Upper lobe of right lung (tissue), 1 donor: ENCODE results near the gene RPS29. TPM values are rescaled to one million over a fixed set of nuclear protein-coding genes. Genes with fewer than 3 reads are reported as not detected.

ENCODE experiments used
- ATAC-seq: fragments of 200-7000 bp; cut with Tn5 transposase; one replicate; pipeline ENCODE4 v1.9.1; 2020; ENCODE audit warnings: mild to moderate bottlenecking, moderate library complexity
- DNase-seq: peaks from one replicate; pipeline ENCODE4 v3.0.0-alpha.2; 2020
- H3K27ac ChIP-seq: fragments of 200-600 bp; one replicate; pipeline ENCODE4 v1.8.0; 2022
- H3K27me3 ChIP-seq: fragments of 200-600 bp; one replicate; pipeline ENCODE4 v1.8.0; 2022; ENCODE audit warnings: mild to moderate bottlenecking
- H3K36me3 ChIP-seq: fragments of 200-600 bp; one replicate; pipeline ENCODE4 v1.8.0; 2022
- H3K4me1 ChIP-seq: fragments of 200-600 bp; one replicate; pipeline ENCODE4 v1.8.0; 2022
- H3K4me3 ChIP-seq: fragments of 200-600 bp; one replicate; pipeline ENCODE4 v1.8.0; 2022; ENCODE audit warnings: mild to moderate bottlenecking
- H3K9me3 ChIP-seq: fragments of 200-600 bp; one replicate; pipeline ENCODE4 v1.8.0; 2022
- CTCF ChIP-seq: fragments of 200-600 bp; IDR thresholded peaks from one replicate; pipeline ENCODE4 v1.8.0; 2022; ENCODE audit warnings: antibody characterized with exemption
- intact Hi-C: fragments of 100-400 bp; cut with DNase I; formaldehyde crosslinking; loops from one replicate; pipeline ENCODE4 v1.11.0; 2022
- total RNA-seq: library from RNA; stranded (reverse); fragmentation: NEBNext Ultra II Directional; extraction: Animal tissue kit (Norgen Biotek cat#: 25700); gene quantifications from one replicate; pipeline ENCODE4 v1.2.1, GENCODE V29; 2021
- donor health status: DM: no; HTN: yes; CAD: no; lungs with severe emphysema.

The RPS29 gene
- total RNA-seq, 1 donor from 2014 or later, result 1,185 TPM

GRCh38 chr14:49582113-49582977 is 3.8 kb downstream of the RPS29 start:
- Histone ChIP-seq H3K27ac (no peak overlapping the region), H3K4me1 (peaks cover 28% of the 10 kb centered on the region), H3K36me3 (peaks cover 36% of the 10 kb centered on the region), H3K9me3 (no peaks in the 10 kb centered on the region), H3K27me3 (no peaks in the 10 kb centered on the region), H3K4me3 (no peak overlapping the region)
- ATAC-seq (no peak), DNase-seq (no peak)
- no peak for TF ChIP-seq CTCF
- intact Hi-C loops, result no loop called here

GRCh38 chr14:49581209-49582112 is 4.7 kb downstream of the RPS29 start:
- Histone ChIP-seq H3K27ac (no peak overlapping the region), H3K4me3 (no peak overlapping the region), H3K36me3 (peaks cover 45% of the 10 kb centered on the region), H3K27me3 (no peaks in the 10 kb centered on the region), H3K9me3 (no peaks in the 10 kb centered on the region), H3K4me1 (peaks cover 28% of the 10 kb centered on the region)
- DNase-seq (no peak), ATAC-seq (no peak)
- intact Hi-C loops, result no loop called here
- no peak for TF ChIP-seq CTCF

GRCh38 chr14:49579841-49580240 is 6.3 kb downstream of the RPS29 start:
- H3K27ac ChIP-seq, result no peak overlapping the region
- H3K36me3 ChIP-seq, result peaks cover 51% of the 10 kb centered on the region
- ATAC-seq, result no peak
- no peak for DNase-seq
- H3K4me3 ChIP-seq, result no peak overlapping the region
- H3K4me1 ChIP-seq, result peaks cover 22% of the 10 kb centered on the region
- no peaks in the 10 kb centered on the region for H3K9me3 ChIP-seq
- H3K27me3 ChIP-seq, result no peaks in the 10 kb centered on the region
- intact Hi-C loops, result no loop called here
- TF ChIP-seq CTCF, result no peak

GRCh38 chr14:49578141-49578540 is 8.0 kb downstream of the RPS29 start:
- DNase-seq (no peak), ATAC-seq (no peak)
- Histone ChIP-seq H3K36me3 (peaks cover 34% of the 10 kb centered on the region), H3K9me3 (no peaks in the 10 kb centered on the region), H3K4me3 (no peak overlapping the region), H3K27ac (no peak overlapping the region), H3K4me1 (peaks cover 8% of the 10 kb centered on the region), H3K27me3 (no peaks in the 10 kb centered on the region)
- intact Hi-C loops, result no loop called here
- no peak for TF ChIP-seq CTCF

GRCh38 chr14:49574038-49574437 is 12.1 kb downstream of the RPS29 start:
- H3K4me1 ChIP-seq, result no peaks in the 10 kb centered on the region
- DNase-seq (no peak), ATAC-seq (no peak)
- no peak for TF ChIP-seq CTCF
- intact Hi-C loops, result no loop called here
- H3K9me3 ChIP-seq, result no peaks in the 10 kb centered on the region
- H3K27ac ChIP-seq, result no peak overlapping the region
- H3K36me3 ChIP-seq, result peaks cover 19% of the 10 kb centered on the region
- no peak overlapping the region for H3K4me3 ChIP-seq
- no peaks in the 10 kb centered on the region for H3K27me3 ChIP-seq
